Osteoblast (primary cell): ENCODE results near the gene AMOTL1. TPM values are rescaled to one million over a fixed set of nuclear protein-coding genes. Genes with fewer than 3 reads are reported as not detected.

Experiments used
- DNase-seq: peaks from one replicate; pipeline ENCODE4 v3.0.0; 2011; ENCODE audit warnings: low spot score, mixed read lengths; ENCODE audit not compliant: insufficient read length; ENCODE audit errors: missing footprints
- H2AFZ ChIP-seq: 2 replicates; pipeline ENCODE4 v1.6.0; 2011; ENCODE audit warnings: mild to moderate bottlenecking, low read length
- H3K27ac ChIP-seq: 2 replicates; pipeline ENCODE4 v1.5.1; 2011; ENCODE audit warnings: mild to moderate bottlenecking, low read depth, low read length, moderate library complexity
- H3K27me3 ChIP-seq: 2 replicates; pipeline ENCODE4 v1.6.0; 2012; ENCODE audit warnings: mild to moderate bottlenecking, control low read depth, inconsistent platforms, low read length, moderate library complexity; ENCODE audit not compliant: insufficient read depth
- H3K36me3 ChIP-seq: 2 replicates; pipeline ENCODE4 v1.5.1; 2011; ENCODE audit warnings: mild to moderate bottlenecking, low read length, control low read depth, moderate library complexity; ENCODE audit not compliant: insufficient read depth
- H3K4me1 ChIP-seq: 2 replicates; pipeline ENCODE4 v1.5.1; 2011; ENCODE audit warnings: mild to moderate bottlenecking, low read length, control low read depth, moderate library complexity; ENCODE audit not compliant: insufficient read depth
- H3K4me2 ChIP-seq: 2 replicates; pipeline ENCODE4 v1.6.0; 2011; ENCODE audit warnings: mild to moderate bottlenecking, low read length; ENCODE audit not compliant: insufficient read depth
- H3K4me3 ChIP-seq: fragments of 200-600 bp; sonication (generic); 3 replicates; pipeline ENCODE4 v1.5.1; 2012; ENCODE audit warnings: mild to moderate bottlenecking, low read length, inconsistent platforms; ENCODE audit not compliant: insufficient read depth
- H3K79me2 ChIP-seq: 2 replicates; pipeline ENCODE4 v1.6.0; 2012; ENCODE audit warnings: mild to moderate bottlenecking, low read length, control low read depth, inconsistent platforms; ENCODE audit not compliant: insufficient read depth
- H3K9me3 ChIP-seq: 2 replicates; pipeline ENCODE4 v1.5.1; 2011; ENCODE audit warnings: low read depth, low read length, control low read depth
- H4K20me1 ChIP-seq: 2 replicates; pipeline ENCODE4 v1.6.0; 2012; ENCODE audit warnings: mild to moderate bottlenecking, low read length, control low read depth; ENCODE audit not compliant: insufficient read depth
- total RNA-seq: library from RNA; depleted of rRNA; stranded (reverse); fragments of >200 nt; gene quantifications from 2 replicates; pipeline ENCODE4 v1.2.3, GENCODE V29; 2012
- TF ChIP-seq, protein P1 (sequence below): IDR thresholded peaks from 2 replicates; pipeline ENCODE4 v1.5.1; 2011; ENCODE audit warnings: mild to moderate bottlenecking, low read depth, low read length, moderate library complexity; ENCODE audit errors: extremely low read depth

AMOTL1 gene
- total RNA-seq, 1 donor: 53.6 TPM

DNA sequence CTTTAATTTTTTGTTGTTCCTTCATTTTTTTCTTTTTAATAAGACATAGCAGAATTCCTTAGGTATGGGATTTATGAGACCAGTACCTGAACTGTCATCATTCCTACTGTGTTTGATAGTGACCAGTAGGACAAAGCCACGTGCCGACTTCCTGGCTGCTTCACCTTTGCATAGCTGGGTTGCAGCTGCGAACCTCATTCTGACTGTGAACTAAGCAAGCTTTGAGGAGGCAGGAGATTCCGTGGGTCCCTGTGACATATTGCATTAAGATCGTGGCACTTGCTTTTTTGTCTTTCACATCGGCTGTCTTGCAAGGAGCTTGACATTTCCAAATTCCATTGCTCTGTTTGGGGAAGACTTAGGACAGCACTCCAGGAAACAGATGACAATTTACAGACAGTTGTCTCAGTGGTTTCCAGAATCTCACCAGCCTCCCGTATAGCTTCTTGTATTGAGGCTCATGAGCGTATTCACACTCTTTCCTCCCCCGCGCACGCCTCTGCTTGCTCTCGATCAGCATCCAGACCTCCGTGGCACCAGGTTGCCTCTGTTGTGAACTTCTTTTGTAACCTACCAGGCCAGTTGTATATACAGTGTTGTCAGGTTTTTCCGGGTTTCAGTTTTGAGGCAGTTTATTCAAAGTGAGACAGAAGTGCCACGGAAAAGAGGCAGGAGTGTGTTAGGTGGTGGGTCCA lies 103.5 kb downstream of the AMOTL1 start:
- H3K27ac ChIP-seq: no peak overlapping the region
- no peak for DNase-seq
- H3K4me2 ChIP-seq: no peak overlapping the region
- H4K20me1 ChIP-seq: no peaks in the 10 kb centered on the region
- peaks cover 16% of the 10 kb centered on the region for H3K4me1 ChIP-seq
- no peaks in the 10 kb centered on the region for H3K79me2 ChIP-seq
- no peaks in the 10 kb centered on the region for H3K27me3 ChIP-seq
- H3K36me3 ChIP-seq: peaks cover 52% of the 10 kb centered on the region
- TF ChIP-seq, protein P1, sequence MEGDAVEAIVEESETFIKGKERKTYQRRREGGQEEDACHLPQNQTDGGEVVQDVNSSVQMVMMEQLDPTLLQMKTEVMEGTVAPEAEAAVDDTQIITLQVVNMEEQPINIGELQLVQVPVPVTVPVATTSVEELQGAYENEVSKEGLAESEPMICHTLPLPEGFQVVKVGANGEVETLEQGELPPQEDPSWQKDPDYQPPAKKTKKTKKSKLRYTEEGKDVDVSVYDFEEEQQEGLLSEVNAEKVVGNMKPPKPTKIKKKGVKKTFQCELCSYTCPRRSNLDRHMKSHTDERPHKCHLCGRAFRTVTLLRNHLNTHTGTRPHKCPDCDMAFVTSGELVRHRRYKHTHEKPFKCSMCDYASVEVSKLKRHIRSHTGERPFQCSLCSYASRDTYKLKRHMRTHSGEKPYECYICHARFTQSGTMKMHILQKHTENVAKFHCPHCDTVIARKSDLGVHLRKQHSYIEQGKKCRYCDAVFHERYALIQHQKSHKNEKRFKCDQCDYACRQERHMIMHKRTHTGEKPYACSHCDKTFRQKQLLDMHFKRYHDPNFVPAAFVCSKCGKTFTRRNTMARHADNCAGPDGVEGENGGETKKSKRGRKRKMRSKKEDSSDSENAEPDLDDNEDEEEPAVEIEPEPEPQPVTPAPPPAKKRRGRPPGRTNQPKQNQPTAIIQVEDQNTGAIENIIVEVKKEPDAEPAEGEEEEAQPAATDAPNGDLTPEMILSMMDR: no peak
- no peaks in the 10 kb centered on the region for H3K9me3 ChIP-seq
- H2AFZ ChIP-seq: no peak overlapping the region
- no peak overlapping the region for H3K4me3 ChIP-seq

DNA sequence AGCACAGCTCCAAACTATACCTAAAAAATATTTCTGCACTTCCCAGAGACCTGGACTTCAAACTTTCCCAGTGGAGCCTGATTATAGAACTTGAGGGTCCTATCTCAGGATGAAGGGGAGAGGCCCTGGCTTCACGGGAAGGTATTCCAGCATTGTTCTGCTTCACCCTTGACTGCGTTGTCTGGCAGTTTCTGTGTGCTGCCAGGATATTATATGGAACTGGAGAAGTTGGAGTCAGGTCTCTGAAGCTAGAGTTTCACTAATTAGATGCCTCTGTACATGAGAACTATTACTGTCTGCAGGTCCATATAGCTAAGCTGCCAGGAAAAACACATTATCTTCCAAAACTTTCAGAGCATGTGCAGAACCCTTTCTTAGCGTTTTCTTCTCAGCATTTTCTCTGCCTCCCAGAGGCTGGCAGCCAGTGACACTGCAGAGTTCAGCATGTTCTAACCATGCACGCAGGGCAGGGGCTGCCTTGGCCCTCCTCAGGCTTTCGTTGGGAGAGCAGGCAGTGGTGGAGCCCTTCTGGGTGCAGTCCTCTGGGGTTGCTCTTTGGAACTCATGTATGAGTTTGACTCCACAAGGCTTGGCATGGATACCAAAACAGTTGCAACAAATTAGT lies 105.9 kb downstream of the AMOTL1 start:
- H4K20me1 ChIP-seq: no peaks in the 10 kb centered on the region
- no peaks in the 10 kb centered on the region for H3K27me3 ChIP-seq
- H3K4me2 ChIP-seq: no peak overlapping the region
- no peak overlapping the region for H3K27ac ChIP-seq
- DNase-seq: no peak
- no peak overlapping the region for H3K4me3 ChIP-seq
- no peaks in the 10 kb centered on the region for H3K79me2 ChIP-seq
- no peak overlapping the region for H2AFZ ChIP-seq
- H3K9me3 ChIP-seq: no peaks in the 10 kb centered on the region
- TF ChIP-seq, protein P1: no peak
- peaks cover 53% of the 10 kb centered on the region for H3K36me3 ChIP-seq
- H3K4me1 ChIP-seq: peaks cover 25% of the 10 kb centered on the region

DNA sequence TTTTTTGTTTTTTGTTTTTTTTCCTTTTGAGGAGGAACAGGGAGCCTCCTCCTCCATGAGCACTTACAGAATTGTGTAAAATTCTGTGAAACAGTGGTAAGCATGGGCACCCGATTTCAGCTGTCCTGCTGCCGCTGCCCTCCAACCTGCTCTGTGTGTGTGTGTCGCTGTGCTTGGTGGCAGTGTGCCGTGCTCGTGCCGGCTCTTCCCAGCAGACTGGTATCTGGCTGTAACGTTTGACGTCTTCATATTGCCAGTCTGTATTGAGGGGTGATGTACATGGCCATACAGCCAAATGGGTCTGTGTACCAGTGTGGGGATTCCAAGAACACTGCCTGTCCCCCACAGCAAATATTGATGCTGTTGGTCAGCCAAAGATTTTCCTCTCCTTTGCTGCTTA lies 108.1 kb downstream of the AMOTL1 start:
- Histone ChIP-seq H3K27ac (peak overlapping the region; percentile 87), H3K9me3 (no peaks in the 10 kb centered on the region), H3K36me3 (peaks cover 37% of the 10 kb centered on the region), H2AFZ (no peak overlapping the region), H3K4me3 (no peak overlapping the region), H3K79me2 (no peaks in the 10 kb centered on the region), H3K4me1 (peaks cover 25% of the 10 kb centered on the region), H3K4me2 (peak overlapping the region; percentile 33), H4K20me1 (no peaks in the 10 kb centered on the region), H3K27me3 (no peaks in the 10 kb centered on the region)
- TF ChIP-seq, protein P1: no peak
- DNase-seq: no peak

DNA sequence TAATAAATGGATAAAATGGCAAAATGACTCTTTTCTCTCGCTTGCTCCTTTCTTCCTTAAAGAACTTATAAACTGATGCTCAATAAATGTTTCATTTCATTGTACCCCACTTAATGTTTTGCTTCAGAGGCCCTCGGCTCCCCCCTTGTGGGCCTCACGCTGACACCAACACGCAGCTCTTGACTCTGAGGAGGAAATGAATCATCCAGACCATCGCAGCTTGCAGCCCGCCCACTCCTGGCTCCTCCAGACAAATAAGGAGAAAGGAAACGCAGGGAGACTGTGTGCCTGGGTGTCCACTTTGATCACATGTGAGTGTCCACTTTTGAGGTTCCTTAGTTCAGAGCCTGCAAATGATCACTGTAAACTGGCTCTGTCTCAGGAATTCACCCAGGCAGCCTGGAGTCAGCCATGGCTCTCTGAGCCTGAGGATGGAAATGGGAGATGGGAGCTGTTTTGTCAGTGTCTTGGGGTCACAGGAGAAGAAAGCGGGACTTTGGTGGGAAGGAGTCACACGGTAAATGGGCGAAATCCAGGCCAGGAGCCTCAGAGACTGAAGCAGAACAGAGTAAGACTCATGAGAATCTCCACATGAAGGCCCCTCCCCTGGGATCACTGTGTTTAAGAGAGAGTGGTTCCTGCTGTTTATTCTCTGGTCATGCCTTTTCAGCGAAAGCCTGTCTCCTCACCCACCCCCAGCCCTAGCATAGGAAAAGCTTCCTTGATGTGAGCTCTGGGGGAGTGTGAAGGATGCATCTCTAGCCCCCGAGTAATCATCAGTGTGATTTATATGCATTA lies 108.7 kb downstream of the AMOTL1 start:
- H2AFZ ChIP-seq: peak overlapping the region; percentile 30
- peak; percentile 97 for DNase-seq

More for the DNA sequence above, 108.7 kb downstream of the AMOTL1 start:
- peaks cover 32% of the 10 kb centered on the region for H3K36me3 ChIP-seq
- H3K4me2 ChIP-seq: peak overlapping the region; percentile 33
- H3K9me3 ChIP-seq: no peaks in the 10 kb centered on the region
- peaks cover 25% of the 10 kb centered on the region for H3K4me1 ChIP-seq
- TF ChIP-seq, protein P1: peak; percentile 65
- peak overlapping the region; percentile 87 for H3K27ac ChIP-seq
- no peaks in the 10 kb centered on the region for H3K27me3 ChIP-seq
- no peaks in the 10 kb centered on the region for H3K79me2 ChIP-seq
- no peaks in the 10 kb centered on the region for H4K20me1 ChIP-seq
- H3K4me3 ChIP-seq: no peak overlapping the region
